MM.1S (cell line): ENCODE data around the gene ACTL10.

Source experiments
- CTCF ChIP-seq: fragments of 300-600 bp; sonication (generic); IDR thresholded peaks from 2 replicates; pipeline ENCODE4 v1.5.1; 2016; ENCODE audit warnings: antibody characterized with exemption, low read length, mixed read lengths
- EZH2 ChIP-seq: fragments of 300-600 bp; sonication (generic); optimal IDR thresholded peaks from 2 replicates; pipeline ENCODE3; 2017; ENCODE audit warnings: low read depth, mild to moderate bottlenecking, antibody characterized with exemption, low read length, mixed read lengths
- EZH2phosphoT487 ChIP-seq: fragments of 300-600 bp; sonication (generic); IDR thresholded peaks from 2 replicates; pipeline ENCODE4 v1.6.1; 2018; ENCODE audit warnings: antibody characterized with exemption, low read length

GRCh38 chr20:33674294-33675135 is 7.8 kb downstream of the ACTL10 start, which contains the start of gene NECAB3:
- no peak for TF ChIP-seq CTCF
- TF ChIP-seq EZH2: no peak
- TF ChIP-seq EZH2phosphoT487: no peak
